UCSD-AML1 (cell line): ENCODE results near the gene EIF3I.

Experiments
- DNase-seq: peaks from one replicate; lab custom pipeline; 2025; ENCODE audit not compliant: unreplicated experiment; lab: John Stamatoyannopoulos, UW

The EIF3I gene

DNA sequence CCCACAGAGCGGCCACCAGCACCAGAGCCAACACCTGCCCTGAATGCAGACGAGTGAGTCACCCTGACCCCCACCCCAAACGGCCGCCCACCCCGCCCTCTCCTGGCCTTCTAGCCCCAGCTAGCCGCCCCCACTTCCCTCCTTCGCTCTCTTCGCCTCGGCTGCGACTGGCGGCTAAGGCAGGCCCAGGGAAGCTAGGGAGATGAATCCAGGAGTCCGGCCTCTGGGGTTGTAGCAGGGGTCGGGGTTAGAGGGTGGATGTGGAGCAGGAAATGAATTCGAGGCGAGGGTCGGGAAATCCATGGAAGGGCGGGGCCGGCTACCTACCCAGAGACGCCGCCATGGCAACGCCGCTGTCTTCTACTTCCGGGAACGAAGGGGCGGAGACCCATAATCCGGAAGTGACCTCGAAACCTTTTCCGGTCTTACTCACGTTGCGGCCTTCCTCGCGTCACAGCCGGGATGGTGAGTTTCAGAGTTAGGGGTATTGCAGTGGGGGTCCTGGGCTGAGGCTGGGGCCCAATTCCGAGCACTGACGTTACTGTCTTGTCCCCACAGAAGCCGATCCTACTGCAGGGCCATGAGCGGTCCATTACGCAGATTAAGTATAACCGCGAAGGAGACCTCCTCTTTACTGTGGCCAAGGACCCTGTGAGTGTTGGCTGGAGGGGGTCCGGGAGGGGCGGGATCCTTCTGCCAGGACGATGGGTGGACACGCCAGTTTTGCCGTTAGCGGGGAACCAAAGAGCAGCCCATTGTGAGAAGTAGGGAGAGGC lies at the start of gene EIF3I, which contains the start of gene TMEM234:
EIF3I (plus strand) TSS at position 428 of the 776 bp plus-strand sequence; CDS start at position 463, 35 bp downstream.
TMEM234 (minus strand) TSS at position 374 of the 776 bp plus-strand sequence; CDS start at position 343, 31 bp downstream.
- peak; percentile 87 for DNase-seq

DNA sequence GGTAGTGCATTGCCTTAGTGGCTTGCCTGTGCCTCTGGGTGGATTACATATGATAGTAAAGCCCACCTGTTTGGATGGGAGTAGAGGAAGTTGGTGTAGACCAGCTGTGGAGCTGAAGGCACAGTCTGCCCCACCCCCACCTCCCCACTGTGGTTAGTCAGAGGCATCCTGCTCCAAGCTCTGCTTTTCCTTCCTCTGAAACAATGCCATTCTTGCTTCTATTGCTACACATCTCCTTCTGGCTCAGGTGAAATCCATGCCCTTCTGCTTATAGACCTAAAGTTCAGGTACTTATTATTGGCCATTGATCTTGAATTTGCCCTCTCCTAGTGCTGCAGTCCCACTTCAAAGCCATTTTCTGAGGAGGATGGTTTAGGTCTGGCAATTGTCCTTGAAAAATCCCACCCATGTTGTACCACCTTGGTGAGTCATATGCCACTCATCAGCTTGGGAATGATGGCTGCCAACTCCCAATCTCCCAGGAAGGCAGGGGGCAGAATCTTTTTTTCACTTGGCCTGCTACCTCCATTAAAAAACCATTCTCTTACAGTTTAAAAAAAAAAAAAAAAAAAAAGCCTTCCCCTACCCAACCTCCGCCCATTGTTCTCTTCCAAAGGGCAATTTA lies 49.5 kb upstream of the EIF3I start:
- DNase-seq, result peak; percentile 35

DNA sequence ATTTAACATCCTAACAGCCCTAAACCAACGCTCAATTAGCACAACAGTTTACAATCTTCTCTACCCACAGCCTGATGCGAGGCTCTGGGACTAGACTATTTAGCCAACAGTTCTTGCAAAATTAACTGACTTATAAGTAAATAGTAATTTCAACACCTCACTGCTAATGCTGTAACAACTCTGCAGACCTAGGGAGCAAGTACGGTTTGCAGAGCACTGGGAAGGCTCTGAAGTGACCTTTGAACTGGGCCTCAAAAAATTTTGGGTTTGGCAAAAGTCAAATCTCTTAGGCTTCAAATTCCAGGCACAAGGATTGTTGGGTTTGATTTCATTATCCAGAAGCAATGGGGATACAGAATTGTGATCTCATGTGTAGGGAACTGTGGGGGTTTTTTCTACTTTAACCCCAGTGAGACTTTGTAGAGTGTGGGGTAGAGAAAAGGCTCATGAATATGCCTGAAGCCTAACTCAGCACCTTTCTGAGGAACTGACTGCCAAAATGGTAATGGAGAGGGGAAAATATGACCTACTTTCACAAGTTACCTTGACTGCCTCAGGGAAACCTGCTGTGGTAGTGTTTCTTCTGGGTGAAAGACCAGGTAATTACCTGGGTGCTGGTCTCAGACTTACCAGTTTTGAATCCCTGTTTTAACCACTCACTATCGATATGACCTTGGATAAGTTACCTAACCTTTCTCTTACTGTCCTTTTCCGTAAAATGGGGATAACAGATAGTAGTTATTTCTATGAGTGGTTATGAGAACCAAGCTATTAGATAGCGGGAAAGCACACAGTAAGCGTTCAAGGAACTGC lies 43.6 kb upstream of the EIF3I start:
- no peak for DNase-seq

DNA sequence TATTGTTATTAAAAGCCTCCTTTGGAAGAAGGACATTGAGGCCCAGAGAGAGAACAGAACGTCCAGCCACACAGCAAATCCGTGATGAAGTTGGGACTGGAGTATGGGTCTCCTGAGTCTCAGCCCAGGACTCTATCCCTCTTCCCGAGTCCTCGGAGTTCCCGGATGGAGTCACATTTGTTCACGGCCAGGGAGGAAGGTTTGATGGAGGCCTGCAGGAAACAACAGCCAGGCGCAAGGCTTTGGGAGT lies 43.1 kb upstream of the EIF3I start:
- DNase-seq, result no peak

DNA sequence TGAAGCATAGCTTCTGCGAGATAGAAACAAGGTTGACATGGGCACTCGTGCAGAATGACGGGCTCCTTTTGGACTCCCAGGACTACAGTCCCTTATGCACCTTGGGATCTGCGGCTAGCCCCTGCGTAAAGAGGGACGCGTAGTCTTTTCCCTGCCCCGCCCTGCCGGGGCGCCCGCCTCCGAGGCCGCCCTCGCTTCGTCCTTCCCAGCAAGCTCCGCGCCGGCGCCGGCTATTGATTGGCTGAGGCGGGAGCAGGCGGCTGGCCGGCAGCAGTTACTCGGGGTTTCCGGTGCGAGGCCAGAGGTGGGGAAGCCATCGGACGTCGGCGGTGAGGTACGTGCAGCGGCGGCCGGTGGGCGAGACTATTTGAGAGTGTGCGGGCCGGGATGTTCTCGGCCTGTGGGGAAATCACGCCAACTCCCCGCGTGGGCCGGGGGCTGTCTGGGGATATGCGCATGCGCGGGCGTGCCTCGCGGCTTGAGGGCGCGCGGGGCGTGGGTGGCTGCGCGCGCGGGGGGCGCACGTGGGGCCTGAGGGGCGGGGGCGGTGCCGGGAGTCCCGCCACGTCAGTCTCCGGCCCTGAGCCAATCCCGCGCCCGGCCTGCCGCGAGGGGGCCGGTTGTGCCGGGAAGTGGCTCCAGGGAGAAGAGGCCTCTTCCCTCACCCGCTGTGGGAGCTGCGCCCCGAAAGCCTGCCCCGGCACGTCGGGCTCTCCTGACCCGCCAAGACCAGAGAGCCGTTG lies 42.6 kb upstream of the EIF3I start, which contains the start of gene TXLNA:
TXLNA (plus strand) TSS at position 233 of the 743 bp plus-strand sequence. CDS start 671 bp downstream, outside the sequence.
- peak; percentile 95 for DNase-seq

DNA sequence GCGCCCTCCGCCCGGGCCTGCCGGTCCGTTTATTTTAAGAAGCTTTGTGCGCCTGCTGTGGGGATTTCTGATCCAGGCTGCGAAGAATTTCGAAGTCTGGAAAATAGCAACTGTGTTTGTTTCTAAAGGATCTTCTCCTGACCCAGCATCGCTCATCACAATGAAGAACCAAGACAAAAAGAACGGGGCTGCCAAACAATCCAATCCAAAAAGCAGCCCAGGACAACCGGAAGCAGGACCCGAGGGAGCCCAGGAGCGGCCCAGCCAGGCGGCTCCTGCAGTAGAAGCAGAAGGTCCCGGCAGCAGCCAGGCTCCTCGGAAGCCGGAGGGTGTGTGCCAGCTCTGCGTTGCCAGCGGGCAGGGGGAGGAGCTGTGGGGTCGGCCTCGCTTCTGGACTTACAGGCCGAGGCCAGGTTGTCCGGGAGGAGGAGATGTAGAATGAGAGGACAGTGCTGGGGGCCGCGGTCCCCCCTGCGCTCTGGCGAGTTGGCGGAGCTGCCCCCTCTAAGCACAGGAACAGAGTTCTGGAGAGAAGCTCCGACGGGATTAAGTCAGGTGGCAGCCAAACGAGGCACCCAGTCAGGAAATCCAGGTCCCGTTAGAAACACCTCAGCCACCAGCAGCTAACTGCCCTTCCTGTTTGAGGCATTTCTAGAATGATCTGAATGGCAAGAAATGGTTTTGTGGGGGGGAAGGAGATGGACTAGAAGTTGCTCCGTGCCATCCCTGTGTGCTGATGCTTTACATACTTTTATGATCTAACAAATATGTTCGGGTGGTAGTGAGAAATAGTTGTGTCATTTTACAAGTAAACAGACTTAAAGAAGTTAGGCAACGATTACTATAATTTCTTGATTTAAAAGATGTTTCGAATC lies 41.8 kb upstream of the EIF3I start:
- DNase-seq, result peak; percentile 50

DNA sequence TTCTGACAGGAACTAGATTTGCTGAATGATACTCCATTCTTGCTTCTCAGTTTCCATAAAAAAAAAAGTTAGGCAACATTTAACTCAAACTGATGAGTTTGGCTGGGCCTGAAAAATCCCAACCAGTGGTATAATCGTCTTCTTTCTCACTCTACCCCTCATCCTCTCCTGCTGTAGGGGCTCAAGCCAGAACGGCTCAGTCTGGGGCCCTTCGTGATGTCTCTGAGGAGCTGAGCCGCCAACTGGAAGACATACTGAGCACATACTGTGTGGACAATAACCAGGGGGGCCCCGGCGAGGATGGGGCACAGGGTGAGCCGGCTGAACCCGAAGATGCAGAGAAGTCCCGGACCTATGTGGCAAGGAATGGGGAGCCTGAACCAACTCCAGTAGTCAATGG lies 41.1 kb upstream of the EIF3I start:
- no peak for DNase-seq

DNA sequence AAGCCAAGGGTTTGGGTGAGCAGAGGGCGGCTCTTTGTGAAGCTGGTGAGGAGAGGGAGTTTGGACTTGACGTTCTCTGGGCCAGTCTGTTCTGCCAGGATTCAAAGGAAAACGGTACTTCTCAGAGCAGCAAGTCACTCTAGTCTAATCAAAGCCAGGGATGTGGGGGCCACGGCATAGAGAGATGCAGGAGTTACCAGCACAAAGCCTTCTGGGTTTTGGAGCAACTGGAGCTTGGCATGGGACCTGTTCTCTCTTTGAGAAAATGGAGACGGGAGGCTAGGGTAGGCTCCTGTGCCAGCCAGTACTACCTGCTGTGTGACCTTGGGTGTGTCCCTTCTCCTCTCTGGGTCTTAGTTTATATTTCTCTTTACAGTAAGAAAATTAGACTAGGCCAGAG lies 40.6 kb upstream of the EIF3I start:
- no peak for DNase-seq

DNA sequence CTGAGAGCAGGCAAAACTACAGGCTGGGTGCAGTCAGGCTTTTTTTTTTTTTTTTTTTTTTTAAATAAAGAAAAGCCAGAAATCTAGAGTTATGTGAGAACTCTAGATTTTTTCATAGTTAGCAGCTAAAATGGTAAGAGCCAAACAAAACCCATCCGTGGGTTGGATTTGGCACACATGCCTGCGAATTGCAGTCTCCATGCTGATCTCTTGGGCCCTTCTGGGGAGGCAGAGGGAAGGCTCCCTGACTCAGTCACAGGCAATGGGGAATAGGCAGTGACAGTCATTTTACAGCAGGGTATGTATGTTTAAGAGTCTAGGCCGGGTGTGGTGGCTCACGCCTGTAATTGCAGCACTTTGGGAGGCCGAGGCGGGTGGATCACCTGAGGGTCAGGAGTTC lies 40.1 kb upstream of the EIF3I start:
- no peak for DNase-seq

DNA sequence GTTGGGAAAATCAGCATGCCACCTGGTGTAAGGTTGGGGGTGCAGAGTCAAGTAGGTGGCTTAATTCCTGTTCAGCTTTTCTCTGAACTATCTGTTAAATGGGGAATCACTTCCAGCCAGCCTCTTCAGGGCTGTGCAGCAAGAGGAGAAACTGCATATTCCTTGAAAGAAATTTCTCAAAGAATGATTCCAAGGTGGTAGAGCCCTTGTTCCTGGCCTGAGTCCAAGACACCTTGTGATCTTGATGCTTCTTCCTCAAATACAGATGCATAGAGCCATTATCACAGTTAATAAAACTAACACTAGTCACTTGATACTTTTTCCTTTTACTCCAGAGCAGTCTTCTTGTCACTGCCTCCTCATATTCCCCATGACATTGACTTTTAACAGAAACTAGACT lies 37.6 kb upstream of the EIF3I start:
- no peak for DNase-seq

DNA sequence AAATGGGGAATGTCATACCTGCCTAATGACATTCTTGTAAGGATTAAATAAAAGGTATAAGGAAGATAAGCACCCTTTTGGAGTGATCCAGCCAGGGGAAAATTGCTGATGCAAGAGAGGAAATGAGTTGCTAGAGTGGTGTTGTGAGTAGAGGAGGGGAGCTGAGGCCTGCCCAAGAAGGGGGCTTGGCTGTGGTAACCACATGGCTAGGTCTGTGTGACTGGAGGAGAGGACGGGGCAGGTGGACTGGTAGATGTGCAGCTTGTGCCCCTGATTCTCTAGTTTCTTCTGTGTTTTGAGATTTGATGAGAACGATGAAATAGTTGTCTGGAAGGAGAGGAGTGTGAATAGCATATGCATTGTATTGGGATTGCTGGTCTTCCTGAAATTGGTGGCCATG lies 36.1 kb upstream of the EIF3I start:
- peak; percentile 33 for DNase-seq

DNA sequence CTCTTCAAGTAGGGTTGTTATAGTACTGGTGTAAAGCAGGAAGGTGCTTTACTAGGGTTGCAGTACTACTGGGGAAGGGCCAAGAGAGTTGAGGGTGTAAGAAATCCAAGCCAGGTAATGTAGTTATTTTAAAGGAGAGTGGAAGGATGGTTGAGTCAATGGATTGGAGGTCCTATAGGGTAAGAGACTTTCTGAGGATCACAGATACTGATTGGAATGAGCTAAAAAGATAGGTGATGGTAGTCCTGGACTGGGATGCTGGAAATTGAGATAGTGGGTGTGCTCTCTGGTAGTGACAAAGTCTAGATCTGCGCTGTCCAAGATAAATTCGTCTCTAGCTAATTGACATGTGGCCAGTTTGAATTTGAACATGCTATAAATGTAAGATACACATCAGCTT lies 35.7 kb upstream of the EIF3I start:
- no peak for DNase-seq

DNA sequence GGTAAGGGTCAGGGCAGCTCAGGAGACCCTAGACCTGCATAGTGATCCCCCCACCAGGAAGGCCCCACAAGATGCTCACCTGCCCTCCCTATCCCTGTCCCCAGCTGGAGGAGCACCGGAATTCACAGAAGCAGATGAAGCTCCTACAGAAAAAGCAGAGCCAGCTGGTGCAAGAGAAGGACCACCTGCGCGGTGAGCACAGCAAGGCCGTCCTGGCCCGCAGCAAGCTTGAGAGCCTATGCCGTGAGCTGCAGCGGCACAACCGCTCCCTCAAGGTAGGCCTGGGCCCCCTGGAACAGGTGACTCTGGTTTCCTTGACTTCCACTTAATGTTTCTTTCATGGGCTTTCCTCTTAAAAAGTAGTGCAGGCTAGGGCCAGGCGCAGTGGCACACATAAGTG lies 34.4 kb upstream of the EIF3I start:
- DNase-seq, result no peak

DNA sequence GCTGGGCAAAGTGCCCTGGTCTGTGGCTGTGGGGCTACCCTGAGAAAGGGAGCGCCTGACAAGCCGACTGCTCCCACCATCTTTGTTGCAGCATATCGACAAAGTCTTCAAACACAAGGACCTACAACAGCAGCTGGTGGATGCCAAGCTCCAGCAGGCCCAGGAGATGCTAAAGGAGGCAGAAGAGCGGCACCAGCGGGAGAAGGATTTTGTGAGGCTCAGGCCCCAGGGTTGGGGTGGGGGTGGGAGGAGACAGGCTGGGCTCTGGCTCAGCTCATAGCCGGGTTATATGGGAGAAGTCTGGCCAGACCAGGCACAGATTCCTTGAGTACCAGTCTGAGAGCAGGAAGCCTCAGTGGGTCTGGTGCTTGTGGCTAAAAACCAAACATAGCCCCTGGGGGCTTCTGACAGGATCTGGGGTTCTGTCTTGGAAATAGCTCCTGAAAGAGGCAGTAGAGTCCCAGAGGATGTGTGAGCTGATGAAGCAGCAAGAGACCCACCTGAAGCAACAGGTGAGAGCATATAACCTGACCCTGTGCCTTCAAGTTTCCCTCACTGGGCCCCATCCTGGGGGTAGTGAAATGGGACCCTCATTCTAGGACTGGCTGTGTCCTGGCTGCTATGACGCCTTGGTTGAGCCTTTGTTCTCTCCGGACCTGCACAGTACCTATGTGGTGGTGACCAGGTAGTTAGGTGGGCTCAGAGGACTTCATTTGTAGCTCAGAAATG lies 29.8 kb upstream of the EIF3I start:
- no peak for DNase-seq

DNA sequence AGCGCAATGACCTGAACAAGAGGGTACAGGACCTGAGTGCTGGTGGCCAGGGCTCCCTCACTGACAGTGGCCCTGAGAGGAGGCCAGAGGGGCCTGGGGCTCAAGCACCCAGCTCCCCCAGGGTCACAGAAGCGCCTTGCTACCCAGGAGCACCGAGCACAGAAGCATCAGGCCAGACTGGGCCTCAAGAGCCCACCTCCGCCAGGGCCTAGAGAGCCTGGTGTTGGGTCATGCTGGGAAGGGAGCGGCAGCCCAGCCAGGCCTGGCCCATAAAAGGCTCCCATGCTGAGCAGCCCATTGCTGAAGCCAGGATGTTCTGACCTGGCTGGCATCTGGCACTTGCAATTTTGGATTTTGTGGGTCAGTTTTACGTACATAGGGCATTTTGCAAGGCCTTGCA lies 27.2 kb upstream of the EIF3I start:
- no peak for DNase-seq

DNA sequence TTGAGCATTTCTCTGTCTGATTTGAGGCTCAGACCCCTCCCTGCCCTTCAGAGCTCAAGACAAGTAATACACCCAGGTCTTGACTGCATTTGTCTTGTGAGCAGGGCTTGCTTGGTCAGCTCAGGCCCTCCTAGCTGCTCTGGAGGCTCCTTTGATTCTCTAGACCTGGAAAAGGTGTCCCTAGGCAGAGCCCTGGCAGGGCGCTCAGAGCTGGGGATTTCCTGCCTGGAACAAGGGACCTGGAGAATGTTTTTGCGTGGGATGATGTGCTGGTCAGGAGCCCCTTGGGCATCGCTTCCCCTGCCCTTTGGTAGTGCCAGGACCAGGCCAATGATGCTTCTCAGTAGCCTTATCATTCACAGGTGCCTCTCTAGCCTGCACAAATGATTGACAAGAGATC lies 26.7 kb upstream of the EIF3I start:
- DNase-seq, result no peak

DNA sequence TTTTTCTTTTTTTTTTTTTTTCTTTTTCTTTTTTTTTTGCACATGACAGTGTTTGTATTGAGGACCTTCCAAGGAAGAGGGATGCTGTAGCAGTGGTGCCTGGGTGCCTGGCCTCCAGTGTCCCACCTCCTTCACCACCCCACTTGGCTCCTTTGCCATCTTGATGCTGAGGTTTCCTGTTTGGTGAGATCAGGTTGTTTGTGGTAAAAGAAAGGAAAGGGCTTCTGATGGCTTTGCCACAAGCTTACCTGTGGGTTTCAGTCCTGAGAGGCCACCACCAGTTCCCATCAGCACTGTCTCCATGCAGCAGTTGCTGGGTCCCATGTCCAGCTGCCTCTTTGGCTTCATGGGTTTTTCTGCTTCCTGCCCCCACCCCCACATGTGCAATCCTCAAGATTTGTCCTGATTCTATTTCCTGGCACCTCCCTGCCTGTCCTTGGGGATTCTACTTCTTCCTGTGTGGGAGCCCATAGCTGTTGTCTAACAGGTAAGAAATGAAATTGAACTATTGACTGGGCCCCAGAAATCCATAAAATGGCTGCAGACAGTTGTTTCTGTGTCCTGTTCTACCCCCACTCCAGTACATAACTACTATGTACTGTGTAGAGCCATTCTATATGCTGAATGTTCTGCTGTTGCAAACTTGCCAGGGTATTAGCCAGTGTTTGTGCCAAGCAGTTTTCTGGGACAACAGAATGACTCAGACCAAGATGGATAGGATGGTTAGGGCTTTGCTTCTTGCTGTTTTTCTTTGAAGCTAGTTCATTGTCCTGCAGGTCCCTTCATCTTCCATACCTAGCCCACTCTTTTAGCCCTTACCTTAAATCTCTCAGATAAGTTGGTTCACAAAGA lies 26.0 kb upstream of the EIF3I start:
- no peak for DNase-seq

DNA sequence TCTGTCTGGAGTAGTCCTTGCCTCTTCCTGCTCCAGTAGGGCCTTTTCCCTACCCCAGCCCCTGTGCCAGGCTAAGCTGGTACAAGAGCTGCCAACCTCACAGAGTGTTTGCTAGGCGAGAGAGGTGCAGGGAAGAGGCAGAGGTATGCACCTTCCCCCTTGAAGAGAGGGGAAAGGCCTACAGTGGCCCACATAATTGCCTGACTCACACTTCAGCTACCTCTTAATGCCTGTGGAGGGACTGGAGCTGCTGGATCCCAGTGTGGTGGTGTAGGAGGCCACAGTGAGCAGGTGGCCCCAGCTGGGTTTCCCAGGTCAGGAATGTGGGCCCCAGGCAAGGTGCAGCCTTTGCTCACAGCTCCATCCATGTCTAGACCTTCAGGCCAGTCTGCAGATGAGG lies 25.1 kb upstream of the EIF3I start:
- no peak for DNase-seq

DNA sequence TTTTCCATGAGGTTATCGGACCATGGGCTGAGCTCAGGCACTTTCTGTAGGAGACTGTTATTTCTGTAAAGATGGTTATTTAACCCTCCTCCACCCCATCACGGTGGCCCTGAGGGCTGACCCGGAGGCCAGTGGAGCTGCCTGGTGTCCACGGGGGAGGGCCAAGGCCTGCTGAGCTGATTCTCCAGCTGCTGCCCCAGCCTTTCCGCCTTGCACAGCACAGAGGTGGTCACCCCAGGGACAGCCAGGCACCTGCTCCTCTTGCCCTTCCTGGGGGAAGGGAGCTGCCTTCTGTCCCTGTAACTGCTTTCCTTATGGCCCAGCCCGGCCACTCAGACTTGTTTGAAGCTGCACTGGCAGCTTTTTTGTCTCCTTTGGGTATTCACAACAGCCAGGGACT lies 24.4 kb upstream of the EIF3I start:
- no peak for DNase-seq
